Heart left ventricle (tissue), 16 donors: ENCODE data around the gene CARD14. TPM values are rescaled to one million over a fixed set of nuclear protein-coding genes. Genes with fewer than 3 reads are reported as not detected.

Experiments used
- ATAC-seq, 4 donors: fragments of 200-7000 bp; cut with Tn5 transposase; one replicate each; pipeline ENCODE4 v1.9.1; 2020 to 2022; ENCODE audit warnings: moderate library complexity in 4 of 4, mild to moderate bottlenecking in 3 of 4, moderate number of reproducible peaks in 1 of 4
- DNase-seq, 5 donors: peaks; one replicate each; pipeline ENCODE4 v3.0.0-alpha.2; 2020
- H3K27ac ChIP-seq, 12 donors: fragments of 200-600 bp; sonication (generic) in 4 of 12; one replicate each; pipeline versions ENCODE4 v1.5.0 to v1.8.0; 2016 to 2022; ENCODE audit warnings: mild to moderate bottlenecking in 2 of 12
- H3K27me3 ChIP-seq, 9 donors: fragments of 200-600 bp; sonication (generic) in 2 of 9; one replicate each; pipeline versions ENCODE4 v1.5.1 to v1.8.0; 2016 to 2022; ENCODE audit warnings: mild to moderate bottlenecking in 3 of 9
- H3K36me3 ChIP-seq, 9 donors: fragments of 200-600 bp; sonication (generic) in 2 of 9; one replicate each; pipeline versions ENCODE4 v1.5.0 to v1.8.0; 2018 to 2022; ENCODE audit warnings: mild to moderate bottlenecking in 2 of 9
- H3K4me1 ChIP-seq, 12 donors: fragments of 200-600 bp; sonication (generic) in 4 of 12; one replicate each; pipeline versions ENCODE4 v1.5.0 to v1.8.0; 2016 to 2022; ENCODE audit warnings: mild to moderate bottlenecking in 3 of 12
- H3K4me3 ChIP-seq, 12 donors: fragments of 200-600 bp; sonication (generic) in 4 of 12; one replicate each; pipeline versions ENCODE4 v1.5.0 to v1.8.0; 2017 to 2022; ENCODE audit warnings: mild to moderate bottlenecking in 9 of 12, moderate library complexity in 4 of 12
- H3K9me3 ChIP-seq, 12 donors: fragments of 200-600 bp; sonication (generic) in 4 of 12; one replicate each; pipeline versions ENCODE4 v1.5.0 to v1.8.0; 2016 to 2022; ENCODE audit warnings: mild to moderate bottlenecking in 1 of 12
- CTCF ChIP-seq, 12 donors: fragments of 200-600 bp; sonication (generic) in 4 of 12; IDR thresholded peaks; one replicate each; pipeline versions ENCODE4 v1.5.0 to v1.8.0; 2018 to 2022; ENCODE audit warnings: antibody characterized with exemption in 12 of 12, mild to moderate bottlenecking in 5 of 12
- POLR2A ChIP-seq, 2 donors: fragments of 450-650 bp; IDR thresholded peaks; one replicate each; pipeline ENCODE4 v1.6.1; 2017; ENCODE audit warnings: antibody characterized with exemption in 2 of 2, mild to moderate bottlenecking in 2 of 2, moderate library complexity in 2 of 2
- WGBS, 4 donors: extraction: QIAGEN DNeasy Blood & Tissue Kit in 2 of 4; methylation state at CpG; one replicate each; pipeline versions ENCODE4 v1.1.5 to v1.1.7; 2013 to 2018; 5-methylcytosine and 5-hydroxymethylcytosine counted together
- intact Hi-C, 10 donors: fragments of 100-400 bp; cut with DNase I; formaldehyde crosslinking; loops; one replicate each; pipeline versions ENCODE4 v1.11.1 to v1.14.2; 2022
- polyA plus RNA-seq, 2 donors: library from polyadenylated mRNA; stranded (reverse); fragments of 200-250 nt; gene quantifications; one replicate each; pipeline ENCODE4 v1.2.3, GENCODE V29; 2013
- total RNA-seq, 9 donors: library from RNA; depleted of rRNA in 2 of 9; stranded (reverse); fragments of >200 nt in 2 of 9; fragmentation: NEBNext Ultra II Directional in 3 of 9; extraction: Animal tissue kit (Norgen Biotek cat#: 25700) in 3 of 9; gene quantifications; one replicate each; pipeline versions ENCODE4 v1.1.0 to v1.2.4, GENCODE V29; 2016 to 2023
- donor health status: ischemic (EF 13 %, LVEDD 7.1; RV severe dilation, severe dysfunction).
- donor health status: healthy with polysubstance abuse.
- donor health status: DM: no; HTN: yes; CAD: no.
- donor health status: DM: no; HTN: no; CAD: no.
- donor health status: ischemic (EF 25% LVEDD 6.9; RV normal size, moderate dysfunction).
- donor health status: ischemic (EF 25% LVEDD 5.7; RV mildly dilated, moderate dysfunction).
- donor health status: healthy.
- donor health status: DM: yes; HTN: yes; CAD: no.
- donor health status: ischemic (EF 35%, LVEDD 5.7; RV mildly dilated, moderate dysfunction).
- donor health status: nonischemic (EF 11% LVEDD 7.7; RV severe dilation, severe dysfunction).
- donor health status: DM: yes; HTN: yes; CAD: no.
- donor health status: PGD.
- donor health status: ischemic (EF 29% LVEDD 5.4; RV normal size, mild dysfunction).
- donor health status: nonischemic (EF 23%, LVEDD 6.1; RV moderate dilation, normal function).

Gene CARD14
- total and polyA plus RNA-seq, 11 donors, result 0.11 to 0.44 (median 0.19) TPM; not detected in 5

DNA sequence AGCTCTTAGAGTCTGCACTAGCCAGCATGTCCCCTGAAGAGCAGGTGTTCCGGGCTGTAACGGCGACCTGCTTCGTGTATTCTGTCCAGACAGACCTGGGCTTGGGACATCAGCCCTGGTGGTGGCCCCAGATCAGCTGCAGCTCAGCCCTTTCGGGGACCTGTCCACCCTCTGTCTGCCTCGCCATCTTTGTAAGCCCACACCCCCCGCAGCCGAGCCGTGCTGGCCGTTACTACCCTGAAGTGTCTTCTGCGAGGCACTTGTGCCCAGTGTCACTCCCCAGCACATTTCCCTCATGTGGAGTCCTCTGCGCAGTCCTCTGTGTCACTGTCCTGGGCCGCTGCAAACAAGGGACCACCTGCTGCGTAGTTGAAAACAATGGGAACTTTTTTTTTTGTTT lies 10.4 kb downstream of the CARD14 start:
- no peaks in the 10 kb centered on the region for H3K9me3 ChIP-seq
- peaks cover 0 to 5% (median 0%) of the 10 kb centered on the region in 12 donors for H3K4me1 ChIP-seq
- intact Hi-C loops, result no loop called here
- ATAC-seq, result no peak
- 83 to 86% (median 85%) methylated on average over 14 of the region's 14 CpGs for WGBS, 4 donors
- H3K27me3 ChIP-seq, result peaks cover 0 to 3% (median 0%) of the 10 kb centered on the region in 9 donors
- H3K4me3 ChIP-seq, result no peak overlapping the region
- H3K27ac ChIP-seq, result no peak overlapping the region
- no peak for DNase-seq
- TF ChIP-seq POLR2A (IDR thresholded peaks at IDR 0.05) (no peak), CTCF (IDR thresholded peaks at IDR 0.05) (no peak)
- no peaks in the 10 kb centered on the region for H3K36me3 ChIP-seq

GRCh38 chr17:80181431-80181830 lies 11.6 kb downstream of the CARD14 start:
- DNase-seq, result peak in 1 of 5 donors; percentile 37
- 85 to 89% (median 88%) methylated on average over 7 to 17 of the region's 17 CpGs for WGBS, 4 donors
- no peak for TF ChIP-seq POLR2A (IDR thresholded peaks at IDR 0.05)
- no peak for TF ChIP-seq CTCF (IDR thresholded peaks at IDR 0.05)

DNA sequence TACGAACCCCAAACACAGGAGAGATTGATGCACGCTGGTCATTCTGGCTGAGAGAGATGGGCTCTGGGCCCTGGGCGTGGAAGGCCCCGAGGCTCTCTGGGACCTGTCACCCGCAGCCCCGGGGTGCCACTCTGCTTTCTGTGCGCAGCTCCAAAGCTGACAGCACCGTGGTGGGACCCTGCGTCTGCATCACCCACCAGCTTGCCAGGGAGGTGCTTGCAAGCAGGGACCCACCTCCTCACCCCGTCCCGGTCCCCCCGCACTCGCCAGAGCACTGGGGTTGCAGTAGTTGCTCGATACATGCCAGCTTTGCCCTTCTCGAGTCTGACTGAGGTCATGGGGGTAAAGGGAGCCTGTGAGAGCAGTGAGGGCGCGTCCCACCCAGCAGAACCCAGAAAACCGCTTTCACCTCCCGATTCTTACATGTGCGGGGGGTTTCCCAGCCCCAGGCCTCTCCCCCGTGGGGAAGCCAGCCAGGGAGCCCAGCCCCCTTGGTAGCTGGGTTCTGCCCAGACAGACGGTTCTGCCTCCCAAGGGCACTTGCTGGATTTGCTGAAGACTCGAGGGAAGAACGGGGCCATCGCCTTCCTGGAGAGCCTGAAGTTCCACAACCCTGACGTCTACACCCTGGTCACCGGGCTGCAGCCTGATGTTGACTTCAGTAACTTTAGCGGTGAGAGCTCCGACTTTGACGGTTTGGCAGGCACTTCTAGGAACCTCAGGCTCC lies 12.5 kb downstream of the CARD14 start:
- Histone ChIP-seq H3K9me3 (no peaks in the 10 kb centered on the region), H3K27ac (no peak overlapping the region), H3K4me1 (peaks cover 0 to 3% (median 0%) of the 10 kb centered on the region in 12 donors), H3K4me3 (no peak overlapping the region), H3K36me3 (no peaks in the 10 kb centered on the region), H3K27me3 (no peaks in the 10 kb centered on the region)
- intact Hi-C loops, result no loop called here
- WGBS, 4 donors, result 87 to 91% (median 89%) methylated on average over 21 to 30 of the region's 30 CpGs
- TF ChIP-seq CTCF (IDR thresholded peaks at IDR 0.05) (no peak), POLR2A (IDR thresholded peaks at IDR 0.05) (no peak)
- ATAC-seq (no peak), DNase-seq (peak in 1 of 5 donors; percentile 40)

More at GRCh38 chr17:80181431-80181830, 11.6 kb downstream of the CARD14 start:
- Histone ChIP-seq H3K27ac (no peak overlapping the region), H3K4me1 (no peaks in the 10 kb centered on the region), H3K36me3 (no peaks in the 10 kb centered on the region), H3K9me3 (no peaks in the 10 kb centered on the region), H3K27me3 (no peaks in the 10 kb centered on the region), H3K4me3 (no peak overlapping the region)
- intact Hi-C loops, result no loop called here
- no peak for ATAC-seq

DNA sequence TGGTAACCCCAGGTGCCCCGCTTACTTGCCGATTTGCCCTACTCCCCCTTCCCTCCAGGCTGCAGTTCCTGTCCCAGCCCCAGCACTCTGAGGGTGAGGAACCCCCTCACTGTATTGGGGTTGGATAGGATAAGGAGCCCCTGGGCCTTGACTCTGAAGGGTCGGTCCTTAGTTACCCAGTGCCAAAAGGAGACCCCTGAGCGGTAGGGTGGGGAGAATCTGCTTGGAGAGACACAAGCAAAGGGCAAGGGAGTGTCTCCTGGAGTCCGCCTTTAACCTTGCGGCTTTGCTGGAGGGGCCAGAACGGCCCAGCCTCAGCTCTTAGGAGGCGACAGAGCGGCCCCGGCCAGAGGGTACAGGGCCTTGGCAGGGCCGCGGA lies 13.0 kb downstream of the CARD14 start:
- H3K9me3 ChIP-seq, result no peaks in the 10 kb centered on the region
- H3K27me3 ChIP-seq, result no peaks in the 10 kb centered on the region
- WGBS, 4 donors, result 90 to 95% (median 91%) methylated on average over 12 of the region's 12 CpGs
- no peak overlapping the region for H3K4me3 ChIP-seq
- ATAC-seq (no peak), DNase-seq (peak in 1 of 5 donors; percentile 4)
- H3K4me1 ChIP-seq, result peaks cover 0 to 8% (median 3%) of the 10 kb centered on the region in 12 donors
- intact Hi-C loops, result no loop called here
- no peaks in the 10 kb centered on the region for H3K36me3 ChIP-seq
- no peak for TF ChIP-seq CTCF (IDR thresholded peaks at IDR 0.05)
- TF ChIP-seq POLR2A (IDR thresholded peaks at IDR 0.05), result no peak
- H3K27ac ChIP-seq, result no peak overlapping the region
